CMK (cell line): ENCODE results near the gene SOS1.
A peak's percentile ranks its signal among the peaks of the same experiment; 100 is the strongest.
"Not testable (repeated sequence)": the region's sequence is repeated elsewhere in the genome, so short reads cannot be mapped to it uniquely, and the experiment has no call there.

Source experiments
- DNase-seq: peaks from one replicate; pipeline ENCODE4 v3.0.0-alpha.2; 2010; ENCODE audit warnings: low read depth

SOS1 gene

DNA sequence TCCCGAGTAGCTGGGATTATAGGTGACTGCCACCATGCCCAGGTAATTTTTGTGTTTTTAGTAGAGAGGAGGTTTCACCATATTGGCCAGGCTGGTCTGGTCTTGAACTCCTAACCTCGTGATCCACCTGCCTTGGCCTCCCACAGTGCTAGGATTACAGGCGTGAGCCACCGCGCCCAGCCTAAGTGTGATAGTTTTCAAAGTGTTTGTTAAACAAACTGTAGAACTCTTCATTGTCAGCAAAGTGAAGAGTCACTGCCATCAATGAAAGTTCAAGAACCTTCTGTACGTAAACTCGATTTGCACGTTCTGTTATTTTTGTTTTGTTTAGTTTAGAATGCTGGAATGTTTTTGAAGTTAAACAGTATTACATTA is 18.0 kb upstream of the SOS1 start:
- no peak for DNase-seq

- not testable (repeated sequence) for DNase-seq
Measured at GRCh38 chr2:39138187-39138836, 17.5 kb upstream of the SOS1 start.

- DNase-seq = no peak
Measured at GRCh38 chr2:39136799-39137198, 15.9 kb upstream of the SOS1 start.

GRCh38 chr2:39135690-39136259 is 14.9 kb upstream of the SOS1 start:
- no peak for DNase-seq

- no peak for DNase-seq
Measured at GRCh38 chr2:39133215-39133851, 12.5 kb upstream of the SOS1 start.

- DNase-seq = no peak
Measured at GRCh38 chr2:39128919-39129391, 8.1 kb upstream of the SOS1 start.

DNA sequence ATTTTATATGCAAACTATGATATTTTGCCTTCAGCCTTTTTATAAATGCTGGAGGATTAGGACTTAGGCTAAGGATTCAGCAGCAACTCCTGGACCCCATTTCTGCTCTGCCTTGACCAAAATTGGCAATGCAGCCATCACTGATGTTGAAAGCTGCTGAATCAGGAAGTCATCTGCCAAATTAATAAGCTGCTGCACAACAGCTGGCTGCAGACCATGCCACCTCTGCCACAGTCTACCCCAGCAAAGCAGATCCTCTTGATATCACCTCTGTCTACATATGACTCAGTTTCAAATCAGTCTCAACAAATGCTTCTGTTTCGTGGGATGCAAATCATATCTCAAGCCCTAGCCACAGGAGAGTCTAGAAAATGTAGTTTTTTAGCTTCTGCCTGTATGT is 7.1 kb upstream of the SOS1 start:
- DNase-seq = no peak

GRCh38 chr2:39124746-39125057 is 3.9 kb upstream of the SOS1 start:
- DNase-seq = no peak

- DNase-seq = peak; percentile 97
Measured at GRCh38 chr2:39124000-39124745, 3.3 kb upstream of the SOS1 start.

- no peak for DNase-seq
Measured at GRCh38 chr2:39123436-39123999, 2.7 kb upstream of the SOS1 start.

DNA sequence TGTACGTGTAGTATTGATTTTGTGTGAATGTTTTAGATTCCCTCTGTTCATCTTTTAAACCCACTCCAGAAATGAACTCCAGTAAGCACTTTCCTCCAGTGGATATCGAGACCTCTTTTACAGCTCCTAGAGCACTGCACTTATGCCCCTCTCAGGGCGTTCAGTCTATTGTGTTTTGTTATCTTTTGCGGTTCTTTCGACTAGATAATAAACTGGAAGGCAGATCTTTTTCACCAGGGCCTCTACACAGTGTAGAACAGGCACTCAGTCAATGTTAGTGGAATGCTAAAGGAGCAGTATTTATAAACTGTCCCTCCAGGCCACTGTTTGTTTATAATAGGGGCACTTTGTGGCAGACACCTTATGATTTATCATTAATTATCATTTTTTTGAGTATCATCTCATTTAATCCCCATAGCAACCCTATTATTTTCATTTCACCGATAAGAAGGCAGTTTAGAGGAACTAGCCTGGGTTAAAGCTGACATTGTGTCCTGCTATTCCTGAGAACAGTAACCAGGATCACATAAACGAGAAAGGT is 742 bp upstream of the SOS1 start:
- no peak for DNase-seq

- DNase-seq = no peak
Measured at GRCh38 chr2:39120521-39120770, 405 bp downstream of the SOS1 start.

- no peak for DNase-seq
Measured at GRCh38 chr2:39119732-39120520, 925 bp downstream of the SOS1 start.

DNA sequence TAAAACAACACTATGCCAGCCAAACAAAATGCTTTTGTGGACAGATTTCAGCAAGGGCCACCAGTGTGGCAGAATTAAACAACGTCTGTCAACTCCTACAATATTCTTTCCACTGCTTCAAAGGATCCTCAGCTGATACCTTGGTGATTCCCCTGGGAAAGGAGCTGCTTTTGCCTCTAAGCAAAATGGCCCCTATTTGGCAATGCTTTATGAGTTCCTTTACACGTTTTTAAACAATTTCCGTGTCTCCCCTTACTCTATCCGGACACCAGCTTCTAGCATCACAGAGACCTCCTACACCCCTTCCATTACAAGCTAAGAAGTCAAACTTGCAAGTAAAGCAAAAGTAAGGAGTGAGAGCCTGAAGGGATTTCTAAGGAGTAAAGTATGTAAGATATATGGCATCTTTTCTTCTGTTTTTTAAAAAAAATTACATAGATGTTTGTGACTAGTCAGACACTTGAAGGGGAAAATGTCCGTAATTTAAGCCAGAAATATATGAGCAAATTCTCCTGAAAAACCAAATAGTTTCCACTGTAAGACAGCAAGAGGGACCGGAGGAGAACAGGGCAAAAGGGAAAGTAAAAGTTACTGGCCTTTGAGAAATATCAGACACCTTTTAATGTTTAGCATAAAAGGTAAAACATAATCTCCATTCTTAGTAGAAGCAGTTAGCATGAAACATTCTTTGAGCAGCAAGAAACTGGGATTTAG is 1.9 kb downstream of the SOS1 start:
- DNase-seq = no peak

GRCh38 chr2:39115556-39115955 is 5.3 kb downstream of the SOS1 start:
- no peak for DNase-seq

- no peak for DNase-seq
Measured at GRCh38 chr2:39114771-39115170, 6.1 kb downstream of the SOS1 start.

DNA sequence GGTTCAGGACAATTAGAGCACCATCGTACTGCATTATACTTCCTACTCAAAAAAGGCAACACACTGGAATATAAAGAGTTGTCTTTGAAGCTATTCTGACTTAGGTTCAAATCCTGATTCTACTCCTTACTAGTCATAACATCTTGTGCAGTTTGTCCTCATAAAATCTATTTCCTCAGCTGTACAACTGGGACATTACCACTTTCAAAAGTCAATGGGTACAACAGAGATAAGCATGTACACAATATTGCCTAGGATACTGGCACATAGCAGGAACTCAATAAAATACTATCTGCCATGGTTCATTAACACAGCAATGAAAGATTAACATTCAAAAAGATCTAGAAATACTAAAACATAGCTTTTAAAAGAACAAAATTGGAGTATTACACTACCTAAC is 11.3 kb downstream of the SOS1 start:
- no peak for DNase-seq

DNA sequence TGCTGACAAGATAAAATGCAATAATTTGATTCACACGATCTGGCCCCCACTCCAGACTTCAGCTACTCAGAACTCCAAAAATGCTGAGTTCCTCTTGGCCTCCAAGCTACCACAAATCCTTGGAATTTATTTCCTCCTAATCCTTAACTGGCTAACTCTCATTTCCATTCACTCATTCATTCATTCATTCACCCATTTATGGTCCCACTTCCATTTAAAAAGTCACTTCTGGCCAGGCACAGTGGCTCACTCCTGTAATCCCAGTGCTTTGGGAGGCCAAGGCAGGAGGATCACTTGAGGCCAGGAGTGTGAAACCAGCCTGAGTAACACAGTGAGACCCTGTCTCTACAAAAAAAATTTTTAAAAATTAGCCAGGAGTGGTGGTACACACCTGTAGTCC is 12.5 kb downstream of the SOS1 start:
- no peak for DNase-seq

GRCh38 chr2:39107724-39108273 is 13.1 kb downstream of the SOS1 start:
- no peak for DNase-seq

GRCh38 chr2:39107156-39107555 is 13.7 kb downstream of the SOS1 start:
- DNase-seq = no peak
